H1 (cell line): ENCODE measurements around the gene LEPR.

Experiments used
- CHD1 ChIP-seq: IDR thresholded peaks from 2 replicates; pipeline ENCODE4 v1.6.1; 2012; ENCODE audit warnings: low read depth, low read length, improper control_type of control experiment
- CHD2 ChIP-seq: IDR thresholded peaks from 2 replicates; pipeline ENCODE4 v1.6.1; 2012; ENCODE audit warnings: low read length, improper control_type of control experiment
- EGR1 ChIP-seq: IDR thresholded peaks from 2 replicates; pipeline ENCODE4 v1.6.1; 2011; ENCODE audit warnings: low read depth, low read length, borderline replicate concordance
- HDAC2 ChIP-seq, 2 experiments: fragments of 300-600 bp in 1 of 2; sonication (generic) in 1 of 2; IDR thresholded peaks; 2 replicates each; pipeline ENCODE4 v1.6.1; 2011 to 2012; ENCODE audit warnings: low read depth in 2 of 2, low read length in 2 of 2, mild to moderate bottlenecking in 2 of 2, moderate library complexity in 2 of 2, borderline replicate concordance in 1 of 2, inconsistent platforms in 1 of 2
- HDAC6 ChIP-seq: IDR thresholded peaks from one replicate; pipeline ENCODE4 v1.7.1; 2012; ENCODE audit warnings: low read depth, mild to moderate bottlenecking, inconsistent platforms, low read length, moderate library complexity
- JUN ChIP-seq: IDR thresholded peaks from 2 replicates; pipeline ENCODE4 v1.6.1; 2011; ENCODE audit warnings: low read depth, mild to moderate bottlenecking, improper control_type of control experiment, low read length
- JUND ChIP-seq: IDR thresholded peaks from 2 replicates; pipeline ENCODE4 v1.6.1; 2011; ENCODE audit warnings: mild to moderate bottlenecking, improper control_type of control experiment, low read length
- POLR2A ChIP-seq, 2 experiments: IDR thresholded peaks; 1 replicate in 1 of 2; 2 replicates in 1 of 2; pipeline ENCODE4 v1.6.1; 2011; ENCODE audit warnings: low read depth in 2 of 2, low read length in 2 of 2, mild to moderate bottlenecking in 2 of 2; ENCODE audit errors: control extremely low read depth in 1 of 2
- POLR2AphosphoS5 ChIP-seq: IDR thresholded peaks from 2 replicates; pipeline ENCODE4 v1.6.1; 2011; ENCODE audit warnings: low read depth, low read length
- SRF ChIP-seq: IDR thresholded peaks from 2 replicates; pipeline ENCODE4 v1.6.1; 2011; ENCODE audit warnings: mild to moderate bottlenecking, low read depth, low read length, moderate library complexity
- TAF1 ChIP-seq: IDR thresholded peaks from 2 replicates; pipeline ENCODE4 v1.6.1; 2011; ENCODE audit warnings: mild to moderate bottlenecking, low read depth, low read length
- TF ChIP-seq, protein P1 (sequence below), 3 experiments: IDR thresholded peaks; 1 replicate in 2 of 3; 2 replicates in 1 of 3; pipeline versions ENCODE4 v1.5.1 to v1.6.1; 2011; ENCODE audit warnings: low read length in 3 of 3, mild to moderate bottlenecking in 3 of 3, inconsistent platforms in 2 of 3, low read depth in 1 of 3, moderate library complexity in 1 of 3; ENCODE audit not compliant: insufficient read depth in 1 of 3; ENCODE audit errors: control extremely low read depth in 1 of 3

DNA sequence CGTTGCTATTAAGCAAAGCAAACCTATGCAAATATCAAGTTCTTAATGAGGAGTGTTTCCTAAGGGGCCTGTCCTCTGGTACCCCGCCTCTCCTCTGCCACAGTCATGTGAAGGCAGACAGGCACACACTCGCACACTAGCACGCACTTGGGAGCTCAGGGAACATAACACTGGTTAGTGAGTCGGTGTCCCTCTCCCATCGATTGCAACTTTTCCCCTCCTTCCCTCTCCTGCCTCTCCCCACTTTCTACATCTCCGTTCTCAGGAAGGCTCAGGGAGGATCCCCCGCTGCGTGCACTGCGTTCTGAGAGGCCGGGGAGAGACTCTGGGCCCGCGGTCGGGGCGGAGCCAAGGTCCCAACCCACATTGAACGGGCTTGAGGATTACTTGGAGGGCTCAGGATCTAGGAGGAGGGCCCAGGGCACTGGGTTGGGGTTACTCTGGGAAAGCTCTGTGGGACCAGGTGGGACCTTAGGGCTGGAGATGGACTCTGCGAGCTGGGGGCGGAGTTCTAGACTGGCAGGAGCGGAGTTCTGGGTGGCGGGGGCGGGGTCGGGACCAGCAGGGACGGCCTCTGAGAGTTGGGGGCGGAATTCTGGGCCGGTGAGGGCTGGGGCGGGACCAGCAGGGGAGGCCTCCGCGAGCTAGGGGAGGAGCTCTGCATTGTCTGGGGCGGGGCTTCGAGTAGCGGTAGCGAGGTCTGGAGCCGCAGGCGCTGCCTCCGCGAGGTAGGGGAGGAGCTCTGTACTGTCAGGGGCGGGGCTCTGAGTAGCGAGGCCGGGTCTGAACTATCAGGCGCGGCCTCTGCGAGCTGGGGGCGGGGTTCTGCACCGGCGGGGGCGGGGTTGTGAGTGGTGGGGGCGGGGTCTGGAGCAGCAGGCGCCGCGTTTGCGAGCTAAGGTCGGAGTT is 533 bp upstream of the LEPR start:
- TF ChIP-seq HDAC2 (IDR thresholded peaks at IDR 0.05; ENCODE audit: borderline replicate concordance in 1 of 2, low read depth in 2 of 2, low read length in 2 of 2) (peak; percentile 41 to 60; a peak in 1 of 4 replicates), EGR1 (no peak), TAF1 (peak; percentile 37; the same call in 1 of the 2 replicates), JUND (no peak), POLR2A (IDR thresholded peaks at IDR 0.05; ENCODE audit: control extremely low read depth in 1 of 2, low read depth in 2 of 2, low read length in 2 of 2) (0 out of 3 replicates have a peak, but pooled peaks of 1 of the 2 experiments have one; percentile 31), CHD2 (no peak), CHD1 (no peak), SRF (no peak), JUN (no peak), POLR2AphosphoS5 (no peak), HDAC6 (no peak)
- TF ChIP-seq, protein P1, sequence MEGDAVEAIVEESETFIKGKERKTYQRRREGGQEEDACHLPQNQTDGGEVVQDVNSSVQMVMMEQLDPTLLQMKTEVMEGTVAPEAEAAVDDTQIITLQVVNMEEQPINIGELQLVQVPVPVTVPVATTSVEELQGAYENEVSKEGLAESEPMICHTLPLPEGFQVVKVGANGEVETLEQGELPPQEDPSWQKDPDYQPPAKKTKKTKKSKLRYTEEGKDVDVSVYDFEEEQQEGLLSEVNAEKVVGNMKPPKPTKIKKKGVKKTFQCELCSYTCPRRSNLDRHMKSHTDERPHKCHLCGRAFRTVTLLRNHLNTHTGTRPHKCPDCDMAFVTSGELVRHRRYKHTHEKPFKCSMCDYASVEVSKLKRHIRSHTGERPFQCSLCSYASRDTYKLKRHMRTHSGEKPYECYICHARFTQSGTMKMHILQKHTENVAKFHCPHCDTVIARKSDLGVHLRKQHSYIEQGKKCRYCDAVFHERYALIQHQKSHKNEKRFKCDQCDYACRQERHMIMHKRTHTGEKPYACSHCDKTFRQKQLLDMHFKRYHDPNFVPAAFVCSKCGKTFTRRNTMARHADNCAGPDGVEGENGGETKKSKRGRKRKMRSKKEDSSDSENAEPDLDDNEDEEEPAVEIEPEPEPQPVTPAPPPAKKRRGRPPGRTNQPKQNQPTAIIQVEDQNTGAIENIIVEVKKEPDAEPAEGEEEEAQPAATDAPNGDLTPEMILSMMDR (IDR thresholded peaks at IDR 0.05; ENCODE audit: control extremely low read depth in 1 of 3, insufficient read depth in 1 of 3, low read depth in 1 of 3, low read length in 3 of 3): peak in 1 of 3 experiments; percentile 6; a peak in 1 of 4 replicates
